Measurements from ENCODE around the gene SEPTIN3.

SEPTIN3 gene

GRCh38 chr22:41976961-41977566, 7.8 kb downstream of the SEPTIN3 start:
- no peak for DNase-seq (ENCODE audit: low spot score)

- DNase-seq (ENCODE audit: low spot score) = no peak
Observed at GRCh38 chr22:41978732-41979131, 9.5 kb downstream of the SEPTIN3 start.

GRCh38 chr22:41979423-41980250, 10.4 kb downstream of the SEPTIN3 start:
- no peak for DNase-seq (ENCODE audit: low spot score)

GRCh38 chr22:41982865-41983264, 13.6 kb downstream of the SEPTIN3 start:
- no peak for DNase-seq (ENCODE audit: low spot score)

GRCh38 chr22:41983513-41984405, 14.5 kb downstream of the SEPTIN3 start:
- no peak for DNase-seq (ENCODE audit: low spot score)

GRCh38 chr22:41987276-41987675, 18.0 kb downstream of the SEPTIN3 start:
- no peak for DNase-seq (ENCODE audit: low spot score)

- DNase-seq (ENCODE audit: low spot score) = no peak
Observed at GRCh38 chr22:41989246-41989645, 20.0 kb downstream of the SEPTIN3 start.

- no peak for DNase-seq (ENCODE audit: low spot score)
Observed at GRCh38 chr22:41991111-41991510, 21.9 kb downstream of the SEPTIN3 start.

- no peak for DNase-seq (ENCODE audit: low spot score)
Observed at GRCh38 chr22:41992496-41992895, 23.3 kb downstream of the SEPTIN3 start.

GRCh38 chr22:41995211-41995610, 26.0 kb downstream of the SEPTIN3 start:
- no peak for DNase-seq (ENCODE audit: low spot score)

GRCh38 chr22:41996826-41997225, 27.6 kb downstream of the SEPTIN3 start:
- no peak for DNase-seq (ENCODE audit: low spot score)

- DNase-seq (ENCODE audit: low spot score) = no peak
Observed at GRCh38 chr22:41998361-41999261, 29.4 kb downstream of the SEPTIN3 start, which contains the start of gene WBP2NL. Gene WBP2NL (plus strand): TSS chr22:41998788. CDS start chr22:41998819, 31 bp downstream.

- DNase-seq (ENCODE audit: low spot score) = no peak
Observed at GRCh38 chr22:42000466-42000865, 31.2 kb downstream of the SEPTIN3 start.

- DNase-seq (ENCODE audit: low spot score) = peak; percentile 98
Observed at GRCh38 chr22:42001121-42001520, 31.9 kb downstream of the SEPTIN3 start.

GRCh38 chr22:42001706-42002105, 32.5 kb downstream of the SEPTIN3 start:
- DNase-seq (ENCODE audit: low spot score) = no peak

GRCh38 chr22:42007922-42008321, 38.7 kb downstream of the SEPTIN3 start:
- DNase-seq (ENCODE audit: low spot score) = no peak

- DNase-seq (ENCODE audit: low spot score) = no peak
Observed at GRCh38 chr22:42010778-42011177, 41.5 kb downstream of the SEPTIN3 start.

GRCh38 chr22:42013385-42013784, 44.1 kb downstream of the SEPTIN3 start:
- no peak for DNase-seq (ENCODE audit: low spot score)

- DNase-seq (ENCODE audit: low spot score) = no peak
Observed at GRCh38 chr22:42016111-42016510, 46.9 kb downstream of the SEPTIN3 start.

- no peak for DNase-seq (ENCODE audit: low spot score)
Observed at GRCh38 chr22:42018224-42018623, 49.0 kb downstream of the SEPTIN3 start.
